ENCODE data around the gene MAFB. TPM values are rescaled to one million over a fixed set of nuclear protein-coding genes. Genes with fewer than 3 reads are reported as not detected.

MAFB gene
- total RNA-seq, 1 experiment from 2014 or later: 15.9 TPM

- intact Hi-C loops (cut with micrococcal nuclease): no loop called here
- ChIA-PET CTCF (interaction anchor here (0.6 to 1.4 kb wide), 3 partner anchors 9 to 368 kb away, joined by 3 to 4 read pairs (median 3); no protein-coding TSS in a partner anchor), POLR2A (interaction anchor here (0.7 to 1.4 kb wide), 3 partner anchors 27 to 279 kb away, joined by 3 to 5 read pairs (median 3); partner anchors contain the start of gene MAFB)
- Mint-ChIP-seq H3K4me3 (ENCODE audit: unreplicated experiment) (no peak overlapping the region), H3K36me3 (ENCODE audit: insufficient read depth, unreplicated experiment) (no peaks in the 10 kb centered on the region), H3K9me3 (ENCODE audit: unreplicated experiment) (no peaks in the 10 kb centered on the region), H3K27me3 (ENCODE audit: insufficient read depth, unreplicated experiment) (no peaks in the 10 kb centered on the region), H3K27ac (ENCODE audit: low read depth, unreplicated experiment) (no peak overlapping the region), H3K4me1 (ENCODE audit: insufficient read depth, unreplicated experiment) (peaks cover 23% of the 10 kb centered on the region)
- no peak for TF ChIP-seq CTCF (IDR thresholded peaks at IDR 0.05; ENCODE audit: unreplicated experiment)
- BruUV-seq (replicated peaks): no TSS peak
- no peak for DNase-seq (ENCODE audit: unreplicated experiment)
Measured at GRCh38 chr20:40658509-40658908, 30.5 kb downstream of the MAFB start.

GRCh38 chr20:40657526-40657925 is 31.5 kb downstream of the MAFB start:
- TF ChIP-seq CTCF (IDR thresholded peaks at IDR 0.05; ENCODE audit: unreplicated experiment): no peak
- DNase-seq (ENCODE audit: unreplicated experiment): no peak
- no peak overlapping the region for H3K27ac Mint-ChIP-seq (ENCODE audit: low read depth, unreplicated experiment)
- CTCF ChIA-PET: no interaction called here
- no peak overlapping the region for H3K4me3 Mint-ChIP-seq (ENCODE audit: unreplicated experiment)
- H3K9me3 Mint-ChIP-seq (ENCODE audit: unreplicated experiment): no peaks in the 10 kb centered on the region
- no peaks in the 10 kb centered on the region for H3K27me3 Mint-ChIP-seq (ENCODE audit: insufficient read depth, unreplicated experiment)
- intact Hi-C loops (cut with micrococcal nuclease): no loop called here
- H3K4me1 Mint-ChIP-seq (ENCODE audit: insufficient read depth, unreplicated experiment): peaks cover 28% of the 10 kb centered on the region
- H3K36me3 Mint-ChIP-seq (ENCODE audit: insufficient read depth, unreplicated experiment): no peaks in the 10 kb centered on the region
- POLR2A ChIA-PET: interaction anchor here (1.4 to 5.4 kb wide), 2 partner anchors 24 to 29 kb away, joined by 3 to 105 read pairs; partner anchors contain the start of gene MAFB
- no TSS peak for BruUV-seq (replicated peaks)

GRCh38 chr20:40655451-40655850 is 33.6 kb downstream of the MAFB start:
- no peak overlapping the region for H3K4me3 Mint-ChIP-seq (ENCODE audit: unreplicated experiment)
- no peak for TF ChIP-seq CTCF (IDR thresholded peaks at IDR 0.05; ENCODE audit: unreplicated experiment)
- POLR2A ChIA-PET: interaction anchor here (0.6 to 5.4 kb wide), 19 partner anchors 10 to 616 kb away, joined by 3 to 105 read pairs (median 7); partner anchors contain the start of gene MAFB
- H3K9me3 Mint-ChIP-seq (ENCODE audit: unreplicated experiment): no peaks in the 10 kb centered on the region
- BruUV-seq (replicated peaks): no TSS peak
- intact Hi-C loops (cut with micrococcal nuclease): no loop called here
- H3K27ac Mint-ChIP-seq (ENCODE audit: low read depth, unreplicated experiment): peak overlapping the region; percentile 88
- CTCF ChIA-PET: interaction anchor here (0.6 to 3.5 kb wide), 9 partner anchors 10 to 1761 kb away, joined by 3 to 24 read pairs (median 3); partner anchors contain the start of gene MAFB
- H3K27me3 Mint-ChIP-seq (ENCODE audit: insufficient read depth, unreplicated experiment): no peaks in the 10 kb centered on the region
- H3K36me3 Mint-ChIP-seq (ENCODE audit: insufficient read depth, unreplicated experiment): no peaks in the 10 kb centered on the region
- DNase-seq (ENCODE audit: unreplicated experiment): no peak
- H3K4me1 Mint-ChIP-seq (ENCODE audit: insufficient read depth, unreplicated experiment): peaks cover 39% of the 10 kb centered on the region

- Mint-ChIP-seq H3K36me3 (ENCODE audit: insufficient read depth, unreplicated experiment) (no peaks in the 10 kb centered on the region), H3K9me3 (ENCODE audit: unreplicated experiment) (no peaks in the 10 kb centered on the region), H3K4me3 (ENCODE audit: unreplicated experiment) (no peak overlapping the region), H3K27me3 (ENCODE audit: insufficient read depth, unreplicated experiment) (no peaks in the 10 kb centered on the region), H3K4me1 (ENCODE audit: insufficient read depth, unreplicated experiment) (peaks cover 43% of the 10 kb centered on the region), H3K27ac (ENCODE audit: low read depth, unreplicated experiment) (peak overlapping the region; percentile 88)
- peak; percentile 81 for DNase-seq (ENCODE audit: unreplicated experiment)
- ChIA-PET CTCF (interaction anchor here (0.6 to 3.5 kb wide), 16 partner anchors 11 to 1760 kb away, joined by 3 to 24 read pairs (median 3); partner anchors contain the start of gene MAFB), POLR2A (interaction anchor here (0.5 to 5.4 kb wide), 26 partner anchors 11 to 1349 kb away, joined by 3 to 105 read pairs (median 4); partner anchors contain the start of gene MAFB)
- no peak for TF ChIP-seq CTCF (IDR thresholded peaks at IDR 0.05; ENCODE audit: unreplicated experiment)
- intact Hi-C loops (cut with micrococcal nuclease): no loop called here
- BruUV-seq (replicated peaks): no TSS peak
Measured at GRCh38 chr20:40654876-40655275, 34.2 kb downstream of the MAFB start.
